GM20000 (cell line): ENCODE measurements around the gene COL9A1.

Source experiments
- DNase-seq: peaks from one replicate; pipeline ENCODE4 v3.0.0; 2012; ENCODE audit warnings: low spot score
- TF ChIP-seq, protein P1 (sequence below): IDR thresholded peaks from 2 replicates; pipeline ENCODE4 v1.5.1; 2012; ENCODE audit warnings: mild to moderate bottlenecking, control low read depth; ENCODE audit errors: extremely low read depth, missing control alignments

Gene COL9A1

DNA sequence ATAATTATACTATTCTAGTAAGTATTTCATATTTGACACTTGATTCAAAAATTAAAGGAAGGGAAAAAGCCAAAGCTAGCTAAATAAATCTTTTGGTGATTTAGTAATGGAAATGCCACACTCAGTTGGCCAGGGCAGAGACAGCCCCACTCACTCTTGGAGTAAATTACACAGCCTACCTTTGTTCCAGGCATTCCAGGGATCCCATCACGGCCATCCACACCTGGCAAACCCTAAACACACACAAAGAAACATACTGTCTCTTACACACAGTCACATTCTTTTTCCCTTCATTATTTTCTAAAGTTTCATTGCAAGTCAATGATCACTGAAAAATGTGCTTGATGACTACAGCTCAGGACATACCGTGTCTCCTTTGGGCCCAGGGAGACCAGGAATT lies 48.1 kb downstream of the COL9A1 start:
- TF ChIP-seq, protein P1, sequence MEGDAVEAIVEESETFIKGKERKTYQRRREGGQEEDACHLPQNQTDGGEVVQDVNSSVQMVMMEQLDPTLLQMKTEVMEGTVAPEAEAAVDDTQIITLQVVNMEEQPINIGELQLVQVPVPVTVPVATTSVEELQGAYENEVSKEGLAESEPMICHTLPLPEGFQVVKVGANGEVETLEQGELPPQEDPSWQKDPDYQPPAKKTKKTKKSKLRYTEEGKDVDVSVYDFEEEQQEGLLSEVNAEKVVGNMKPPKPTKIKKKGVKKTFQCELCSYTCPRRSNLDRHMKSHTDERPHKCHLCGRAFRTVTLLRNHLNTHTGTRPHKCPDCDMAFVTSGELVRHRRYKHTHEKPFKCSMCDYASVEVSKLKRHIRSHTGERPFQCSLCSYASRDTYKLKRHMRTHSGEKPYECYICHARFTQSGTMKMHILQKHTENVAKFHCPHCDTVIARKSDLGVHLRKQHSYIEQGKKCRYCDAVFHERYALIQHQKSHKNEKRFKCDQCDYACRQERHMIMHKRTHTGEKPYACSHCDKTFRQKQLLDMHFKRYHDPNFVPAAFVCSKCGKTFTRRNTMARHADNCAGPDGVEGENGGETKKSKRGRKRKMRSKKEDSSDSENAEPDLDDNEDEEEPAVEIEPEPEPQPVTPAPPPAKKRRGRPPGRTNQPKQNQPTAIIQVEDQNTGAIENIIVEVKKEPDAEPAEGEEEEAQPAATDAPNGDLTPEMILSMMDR, result no peak
- no peak for DNase-seq

DNA sequence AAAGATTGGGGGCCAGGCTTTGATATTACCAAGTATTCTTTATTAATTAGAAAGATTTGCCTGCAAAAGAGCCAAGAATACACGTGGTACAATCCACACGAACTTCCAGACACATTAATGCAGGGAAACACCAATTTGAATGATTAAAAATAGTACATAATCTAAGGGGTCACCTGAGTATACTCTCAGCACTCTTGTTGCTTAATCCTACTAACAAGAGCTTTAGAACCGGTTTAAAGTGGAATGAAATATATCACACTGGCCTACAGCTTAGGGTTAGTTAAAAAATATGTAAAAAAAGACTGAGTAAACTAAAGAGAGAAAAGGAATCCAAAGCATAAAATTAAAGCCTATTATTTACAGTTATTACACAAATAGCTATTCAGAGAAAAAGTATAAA lies 49.0 kb downstream of the COL9A1 start:
- TF ChIP-seq, protein P1, result no peak

DNA sequence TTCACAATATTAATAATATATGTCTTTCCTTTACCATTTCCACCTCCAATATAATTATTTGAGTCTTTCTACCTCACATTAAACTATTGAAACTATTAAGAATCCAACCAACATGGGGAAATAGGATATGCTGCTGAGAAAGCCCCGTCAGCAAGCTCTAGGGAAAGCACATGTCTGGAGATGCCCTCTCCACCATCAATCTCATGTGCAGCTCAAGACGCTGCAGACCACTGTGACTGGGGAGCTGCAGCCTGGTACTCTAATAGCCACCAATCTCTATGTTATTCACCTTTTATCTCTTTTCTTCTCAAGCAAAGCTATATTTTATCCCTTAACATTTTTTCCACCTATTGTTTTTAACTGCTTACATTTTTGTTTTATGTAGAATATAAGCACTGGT lies 50.3 kb downstream of the COL9A1 start:
- TF ChIP-seq, protein P1, result no peak
- no peak for DNase-seq

More for the DNA sequence above, 49.0 kb downstream of the COL9A1 start:
- DNase-seq, result no peak

DNA sequence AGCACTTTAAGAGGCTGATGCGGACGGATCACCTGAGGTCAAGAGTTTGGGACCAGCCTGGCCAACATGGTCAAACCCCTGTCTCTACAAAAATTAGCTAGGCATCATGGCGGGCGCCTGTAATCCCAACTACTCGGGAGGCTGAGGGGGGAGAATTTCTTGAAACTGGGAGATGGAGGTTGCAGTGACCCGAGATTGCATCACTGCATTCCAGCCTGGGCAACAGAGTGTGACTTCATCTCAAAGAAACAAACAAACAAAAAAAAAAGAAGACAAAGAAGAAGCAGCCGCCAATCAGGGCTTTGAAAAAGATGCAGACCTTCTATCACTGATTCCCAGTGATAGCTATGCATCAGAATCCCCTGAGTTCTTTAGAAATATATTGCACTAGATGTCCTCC lies 56.8 kb downstream of the COL9A1 start:
- TF ChIP-seq, protein P1, result no peak
- DNase-seq, result no peak

DNA sequence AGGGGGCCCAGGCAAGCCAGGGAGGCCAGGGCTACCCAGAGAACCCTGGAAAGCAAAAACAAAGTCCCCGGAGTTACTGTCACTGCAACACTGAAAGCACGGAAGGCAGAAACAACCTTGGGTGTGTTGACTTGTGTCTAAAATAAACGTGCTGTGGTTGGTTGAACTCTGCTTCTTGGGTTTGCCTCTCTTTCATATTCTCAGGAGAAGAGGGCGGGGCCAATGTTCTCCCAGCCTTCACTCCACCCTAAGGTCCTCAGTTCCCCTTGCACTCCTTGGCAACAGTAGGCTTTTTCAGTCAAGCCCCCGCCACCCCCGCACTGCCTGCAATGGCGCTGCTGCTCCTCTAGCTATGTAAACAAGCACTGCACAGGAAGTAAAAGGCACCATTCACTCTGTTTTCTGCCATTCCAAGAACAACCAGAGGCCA lies 60.9 kb downstream of the COL9A1 start:
- TF ChIP-seq, protein P1, result no peak
- DNase-seq, result no peak

DNA sequence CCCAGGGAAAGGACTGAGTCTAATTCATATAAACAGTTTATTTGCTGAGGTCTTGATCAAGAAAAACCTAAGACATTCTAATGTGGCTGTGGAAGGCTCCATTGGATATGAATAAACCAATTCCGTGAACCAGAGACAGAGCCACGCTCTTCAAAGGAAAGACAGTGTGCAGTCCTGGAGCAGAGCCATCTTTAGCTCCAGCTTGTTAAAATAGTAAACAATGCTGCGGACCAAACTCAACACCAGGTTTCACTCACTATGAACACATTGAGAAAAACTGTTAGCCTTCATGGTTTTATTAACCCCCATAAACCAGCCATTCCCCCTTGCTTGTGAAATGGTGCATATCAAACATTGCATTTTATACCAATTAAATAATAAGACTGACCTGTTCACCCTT lies 61.9 kb downstream of the COL9A1 start:
- TF ChIP-seq, protein P1, result no peak

DNA sequence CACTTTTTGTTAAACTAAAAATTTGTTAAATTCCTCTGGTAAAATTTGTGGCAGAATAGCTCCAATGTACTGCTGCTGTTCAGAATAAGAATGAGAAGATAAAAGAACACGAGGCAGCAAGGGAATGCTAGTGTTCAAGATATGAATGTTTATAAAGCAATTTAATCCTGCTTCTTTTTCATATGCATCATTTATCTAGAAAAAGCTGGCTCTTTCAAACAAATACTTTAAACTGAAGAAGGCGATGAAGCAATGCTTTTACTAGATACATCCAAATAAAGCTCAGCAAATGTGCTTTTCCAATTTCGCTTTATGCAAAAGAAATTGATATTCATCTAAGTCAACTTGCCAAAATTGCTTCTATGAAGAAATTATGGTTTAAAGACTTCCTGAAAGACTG lies 66.5 kb downstream of the COL9A1 start:
- TF ChIP-seq, protein P1, result no peak
- no peak for DNase-seq

More for the DNA sequence above, 61.9 kb downstream of the COL9A1 start:
- no peak for DNase-seq
